DMS153 treated with DMSO at 0.1 percent for 48 hours (cell line): ENCODE measurements around the gene POLR1F.

Experiments used
- DNase-seq: peaks from one replicate; lab custom pipeline; 2025; ENCODE audit not compliant: unreplicated experiment; lab: John Stamatoyannopoulos, UW

The POLR1F gene

DNA sequence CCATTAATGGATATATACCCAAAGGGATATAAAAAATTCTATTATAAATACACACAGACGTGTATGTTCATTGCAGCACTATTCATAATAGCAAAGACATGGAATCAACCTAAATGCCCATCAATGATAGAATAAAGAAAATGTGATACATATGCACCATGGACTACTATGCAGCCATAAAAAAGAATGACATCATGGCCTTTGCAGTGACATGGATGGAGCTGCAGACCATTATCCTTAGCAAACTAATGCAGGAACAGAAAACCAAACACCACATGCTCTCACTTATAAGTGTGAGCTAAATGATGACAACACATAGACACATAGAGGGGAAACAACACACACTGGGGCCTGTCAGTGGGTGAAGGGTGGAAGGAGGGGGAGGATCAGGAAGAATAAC is 33.0 kb downstream of the POLR1F start:
- DNase-seq: no peak

DNA sequence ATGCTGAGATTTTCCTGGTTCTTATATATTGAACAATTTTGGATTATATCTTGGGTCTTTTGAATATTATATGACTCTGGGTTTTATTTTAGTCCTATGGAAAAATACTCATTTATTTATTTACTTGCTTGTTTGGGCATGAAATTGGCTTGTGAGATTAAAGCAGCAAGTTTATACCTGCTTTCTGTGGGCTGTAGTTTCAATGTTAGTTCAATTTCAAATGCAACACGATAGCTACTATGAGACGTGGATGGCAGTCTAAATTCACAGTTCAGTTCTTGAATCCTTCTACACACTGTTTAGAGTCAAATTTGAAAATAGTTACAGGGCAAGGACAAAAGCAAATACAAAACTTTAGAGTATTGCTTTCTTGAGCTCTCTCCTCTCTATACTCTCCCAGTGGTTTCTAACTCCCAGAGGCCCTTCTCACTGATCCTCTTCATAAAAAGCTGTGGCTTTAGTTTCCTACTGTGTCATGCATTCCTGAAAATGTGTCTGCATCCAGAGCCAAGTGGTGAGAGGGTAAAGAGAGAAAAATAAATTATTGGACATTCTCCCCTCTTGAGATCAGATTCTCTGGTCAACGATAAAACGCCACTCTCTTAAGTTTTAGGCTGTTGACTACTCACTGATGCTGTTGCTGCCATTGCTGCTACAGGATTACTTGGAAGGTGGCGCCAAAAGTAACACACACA is 34.4 kb downstream of the POLR1F start:
- DNase-seq: no peak

DNA sequence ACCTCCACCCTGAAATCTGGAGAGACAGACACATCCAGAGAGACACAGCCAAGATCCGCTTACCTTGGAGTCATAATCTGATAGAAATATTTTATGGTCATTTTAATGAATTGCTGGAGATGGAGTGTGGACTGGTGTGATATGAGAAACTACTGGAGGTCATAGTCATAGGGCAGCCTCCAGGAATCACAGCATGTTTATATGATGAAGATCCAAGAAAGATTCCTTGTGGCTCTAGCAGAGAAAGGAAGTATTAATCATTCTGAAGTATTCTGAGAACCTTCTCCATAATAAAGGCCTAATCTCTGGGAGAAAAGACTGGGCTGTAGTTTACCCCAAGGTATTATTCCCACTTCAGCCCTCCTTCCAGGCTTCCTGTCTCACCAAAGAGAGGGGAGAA is 38.0 kb downstream of the POLR1F start:
- DNase-seq: no peak

DNA sequence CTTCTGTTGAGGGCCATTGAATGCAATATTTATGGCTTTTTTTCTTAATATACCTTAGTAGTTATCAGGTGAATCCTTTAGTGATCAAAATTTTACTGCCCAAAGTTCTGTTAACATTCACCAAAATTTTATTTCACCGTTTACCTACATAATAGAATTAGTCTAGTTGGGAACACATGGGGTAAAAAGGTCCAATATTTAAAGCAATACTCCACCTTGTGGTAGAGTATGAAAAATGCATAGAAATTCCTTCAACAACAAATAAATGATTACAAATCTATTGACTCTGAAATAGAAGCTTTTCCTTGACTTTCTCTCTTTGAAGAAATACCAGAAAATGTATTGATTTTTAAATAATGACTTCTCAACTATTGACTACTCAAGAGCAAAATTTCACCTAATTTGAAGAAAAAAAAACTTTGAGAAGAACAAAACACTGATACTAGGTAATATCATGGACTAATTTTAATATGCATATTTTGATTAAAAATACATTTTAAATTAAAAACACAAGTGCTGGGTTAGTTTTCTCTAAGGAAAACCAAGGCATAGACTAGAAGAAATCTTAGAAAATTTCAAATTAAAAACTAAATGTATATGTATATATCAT is 43.3 kb downstream of the POLR1F start:
- DNase-seq: peak; percentile 45

DNA sequence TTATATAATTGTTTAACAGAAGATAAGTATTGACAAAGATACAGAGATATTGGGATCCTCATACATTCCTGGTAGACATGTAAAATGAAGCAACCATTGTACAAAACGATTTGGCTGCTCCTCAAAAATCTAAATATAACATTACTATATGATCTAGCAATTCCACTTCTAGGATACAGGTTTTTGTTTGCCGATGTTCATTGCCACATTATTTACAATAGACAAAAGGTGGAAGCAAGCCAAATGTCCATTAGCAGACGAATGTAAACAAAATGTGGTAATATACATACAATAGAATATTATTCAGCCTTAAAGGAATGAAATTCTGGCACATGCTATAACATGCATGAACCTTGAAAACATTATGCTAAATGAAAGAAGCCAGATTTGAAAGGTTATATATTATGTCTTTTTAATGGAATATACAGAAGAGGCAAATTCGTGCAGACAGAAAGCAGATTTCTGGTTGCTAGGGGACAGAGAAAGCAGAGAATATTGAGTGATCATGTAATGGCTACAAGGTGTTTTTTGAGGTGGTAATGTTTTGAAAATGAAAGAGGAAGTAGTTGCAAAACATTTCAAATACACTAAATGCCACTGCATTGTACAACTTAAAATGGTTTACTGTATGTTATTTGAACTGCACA is 44.9 kb downstream of the POLR1F start:
- peak; percentile 92 for DNase-seq

GRCh38 chr7:19648791-19649190 is 60.0 kb downstream of the POLR1F start:
- DNase-seq: no peak
